ENCODE measurements around the gene WDR5.

The WDR5 gene

DNA sequence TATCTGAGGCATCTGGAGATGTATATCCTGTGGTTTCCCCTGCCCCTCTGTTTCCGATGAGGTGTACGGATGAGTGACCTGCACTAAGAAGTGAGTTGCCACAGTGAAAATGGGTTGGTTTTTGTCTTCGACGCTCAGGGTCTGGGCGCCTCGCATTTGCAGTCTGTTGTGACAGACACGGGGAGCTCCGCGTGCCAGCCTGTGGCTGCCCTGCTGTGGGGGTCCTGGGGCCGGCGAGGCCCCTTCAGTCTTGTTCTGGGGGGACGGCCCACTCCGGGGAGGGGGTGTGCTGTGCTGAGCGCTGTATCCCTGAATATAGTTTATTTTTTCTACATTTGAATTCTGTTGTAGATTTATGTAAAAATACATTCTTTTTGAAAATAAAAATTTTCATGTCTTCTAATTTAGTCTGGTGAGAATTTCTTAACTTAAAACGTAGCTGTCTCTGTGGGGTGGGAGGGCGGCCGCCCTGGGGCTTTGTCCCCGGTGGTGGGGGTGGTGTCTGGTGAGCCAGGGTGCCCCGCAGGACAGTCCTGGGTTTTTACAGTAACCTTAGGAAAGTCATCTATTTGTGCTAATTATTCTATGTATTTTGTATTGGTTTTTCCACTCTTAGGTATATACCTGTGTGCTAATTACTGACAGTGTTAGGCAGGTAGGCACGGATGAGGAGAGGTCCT lies 23.8 kb downstream of the WDR5 start:
- DNase-seq (ENCODE audit: low read depth), result no peak

DNA sequence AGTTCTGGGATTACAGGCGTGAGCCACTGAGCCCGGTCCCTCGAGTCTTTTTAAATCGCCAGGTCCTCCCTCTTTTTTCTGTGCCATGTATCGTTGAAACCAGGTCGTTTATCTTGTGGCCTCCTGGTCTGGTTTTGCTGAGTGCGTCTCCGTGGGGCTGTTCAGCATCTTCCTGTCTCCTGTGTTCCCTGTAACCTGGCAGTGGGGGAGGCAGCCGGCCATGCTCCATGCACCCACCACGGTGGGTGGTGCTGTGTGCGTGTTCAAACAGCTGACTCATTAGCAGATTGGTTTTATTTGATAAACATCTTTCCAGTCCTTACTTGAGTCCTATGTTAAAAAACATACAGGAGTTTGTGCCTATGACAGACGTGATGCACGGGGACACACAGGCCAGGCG lies 25.8 kb downstream of the WDR5 start:
- DNase-seq (ENCODE audit: low read depth), result no peak

DNA sequence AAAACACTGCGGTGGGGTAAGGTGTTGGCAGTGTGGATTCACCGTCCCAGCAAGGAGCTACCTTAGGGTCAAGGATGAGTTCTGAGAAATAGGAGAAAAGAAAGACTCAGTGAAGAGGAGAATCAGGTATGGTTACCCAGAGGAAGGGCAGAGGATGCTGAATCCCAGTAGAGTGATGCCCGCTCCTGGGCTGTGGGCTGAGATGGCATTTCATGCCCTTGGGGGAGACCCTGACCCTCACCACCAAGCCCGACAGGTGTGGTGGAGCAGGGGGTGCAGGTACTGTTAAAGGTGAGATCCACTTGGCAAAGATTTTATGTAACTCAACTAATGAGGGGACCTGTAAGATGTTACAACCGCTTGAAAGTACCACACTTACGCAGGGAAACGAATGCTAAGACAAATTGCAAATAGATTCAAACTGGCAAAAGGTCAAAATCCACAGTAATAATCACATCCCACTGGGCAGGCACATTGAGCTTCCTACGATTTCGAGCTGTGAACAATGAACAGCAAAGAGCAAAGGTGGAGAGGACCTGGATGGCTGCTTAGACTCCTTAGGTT lies 26.4 kb downstream of the WDR5 start:
- DNase-seq (ENCODE audit: low read depth), result no peak

DNA sequence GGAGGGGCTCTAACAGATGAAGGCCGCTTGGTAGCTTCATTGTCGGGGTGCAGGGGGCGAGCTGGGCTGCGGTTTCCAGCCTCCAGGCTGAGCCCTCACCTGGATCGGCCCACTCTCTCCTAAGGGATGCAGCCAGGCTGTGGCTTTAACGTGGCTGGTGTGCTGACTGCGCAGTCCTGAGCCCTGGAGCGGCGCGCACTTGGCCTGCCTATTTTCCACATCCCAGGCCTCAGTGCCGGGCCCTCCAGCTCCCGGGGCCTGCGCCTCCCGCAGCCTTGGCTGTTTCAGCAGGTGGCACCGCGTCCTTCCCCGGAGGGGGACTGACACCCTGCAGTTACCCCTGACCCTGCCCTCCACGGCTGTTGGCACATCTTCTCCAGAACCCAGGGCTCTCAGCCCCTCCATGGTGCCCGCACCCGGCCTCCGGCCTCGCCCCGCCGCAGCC lies 27.1 kb downstream of the WDR5 start:
- no peak for DNase-seq (ENCODE audit: low read depth)

DNA sequence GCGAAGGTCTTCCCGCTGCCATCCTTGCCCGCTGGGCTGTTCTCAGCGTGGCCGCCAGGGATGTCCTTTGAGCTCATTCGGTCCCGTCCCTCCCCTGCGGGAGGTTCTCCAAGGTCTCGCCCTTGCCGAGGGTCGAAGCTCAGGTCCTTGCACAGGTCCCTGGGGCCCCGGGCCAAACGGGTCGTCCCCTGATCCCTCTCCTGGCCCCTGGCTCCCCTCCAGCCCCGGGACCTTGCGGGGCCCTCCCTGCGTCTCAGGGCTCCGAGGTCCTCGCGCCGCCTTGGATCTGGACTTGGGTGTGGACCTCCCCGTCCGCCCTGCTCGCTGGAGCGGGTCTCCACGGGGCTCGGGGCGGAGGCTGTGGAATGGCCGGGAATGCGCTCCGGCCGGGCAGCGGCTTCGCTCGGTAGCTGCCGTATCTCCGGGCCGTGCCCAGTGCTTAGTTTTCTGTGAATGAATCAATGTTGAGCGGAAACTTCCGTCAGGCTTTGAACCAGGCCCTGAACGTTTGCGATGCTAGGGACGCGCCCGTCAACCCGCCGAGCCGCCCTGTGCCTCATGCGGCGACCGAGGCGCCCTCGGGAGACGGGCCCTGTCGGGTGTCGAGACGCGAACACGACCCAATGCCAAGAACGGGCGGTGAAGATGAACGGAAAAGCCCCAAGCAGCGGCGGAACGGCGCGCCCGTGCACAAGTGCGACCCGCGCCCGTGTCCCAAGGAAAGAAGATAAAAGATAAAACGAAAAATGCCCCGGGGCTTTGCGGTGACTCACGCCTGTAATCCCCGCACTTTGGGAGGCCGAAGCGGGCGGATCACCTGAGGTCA lies 27.7 kb downstream of the WDR5 start:
- DNase-seq (ENCODE audit: low read depth), result peak; percentile 34

DNA sequence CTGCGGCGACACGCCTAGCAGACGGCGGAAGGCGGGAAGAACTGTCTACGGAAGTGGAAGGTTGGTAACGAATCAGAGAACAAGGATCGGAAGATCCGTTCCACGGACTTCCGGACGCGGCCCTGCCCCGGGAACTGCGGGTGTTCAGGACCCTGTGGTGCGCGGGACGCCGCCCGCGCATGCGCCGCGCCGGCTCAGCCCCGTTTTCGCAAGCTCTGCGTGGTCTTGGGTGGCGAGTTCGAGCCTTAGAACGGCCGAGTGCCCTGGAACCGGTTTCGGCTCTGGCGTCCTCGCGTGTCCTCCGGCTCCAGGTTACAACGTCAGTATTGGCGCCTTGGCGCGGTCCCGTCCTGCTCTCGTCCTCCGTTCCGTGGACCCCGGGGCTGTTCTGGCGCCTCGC lies 29.0 kb downstream of the WDR5 start:
- no peak for DNase-seq (ENCODE audit: low read depth)

DNA sequence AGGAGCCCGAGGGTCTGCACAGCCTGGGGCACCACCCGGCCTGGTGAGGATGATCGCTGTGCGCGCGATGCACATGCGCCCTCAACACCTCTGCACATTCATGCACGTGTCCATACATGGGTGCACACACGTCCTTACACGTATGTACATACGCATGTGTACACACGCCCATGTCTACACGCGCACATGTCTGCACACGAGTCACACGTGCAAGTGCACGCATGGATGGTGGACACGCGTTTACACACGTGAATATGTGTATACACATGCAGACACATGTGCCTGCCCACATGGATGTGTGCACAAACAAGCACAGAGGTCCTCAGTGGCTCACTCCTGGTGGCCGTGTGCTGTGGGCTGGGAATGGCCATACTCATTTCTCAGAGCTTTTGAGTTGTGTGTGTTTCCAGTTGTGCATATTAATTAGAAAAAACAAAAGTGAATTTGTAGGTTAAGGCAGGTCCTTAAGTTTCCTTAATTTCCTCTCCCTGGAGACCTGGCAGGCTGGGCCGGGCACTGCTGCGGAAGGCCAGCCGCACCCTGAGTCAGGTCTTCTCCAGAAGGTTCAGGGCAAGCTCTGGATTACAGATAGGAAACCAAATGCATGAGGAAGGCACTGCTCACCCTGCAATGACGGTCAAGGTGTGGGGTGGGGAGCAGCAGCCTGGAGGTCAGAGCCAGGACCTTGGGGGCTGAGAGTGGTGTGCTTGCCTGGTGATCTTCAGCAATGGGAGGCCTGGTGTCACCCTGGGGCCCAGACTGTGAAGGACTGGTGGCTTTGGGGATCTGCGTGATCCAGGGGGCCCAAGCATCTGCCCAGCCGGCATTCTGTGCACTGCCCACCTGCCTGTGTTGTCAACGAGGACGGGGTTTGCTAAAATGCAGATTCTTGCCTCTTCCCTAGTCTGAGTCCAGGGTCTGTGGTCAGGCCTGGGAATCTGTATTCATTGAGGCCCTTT lies 29.8 kb downstream of the WDR5 start:
- no peak for DNase-seq (ENCODE audit: low read depth)

DNA sequence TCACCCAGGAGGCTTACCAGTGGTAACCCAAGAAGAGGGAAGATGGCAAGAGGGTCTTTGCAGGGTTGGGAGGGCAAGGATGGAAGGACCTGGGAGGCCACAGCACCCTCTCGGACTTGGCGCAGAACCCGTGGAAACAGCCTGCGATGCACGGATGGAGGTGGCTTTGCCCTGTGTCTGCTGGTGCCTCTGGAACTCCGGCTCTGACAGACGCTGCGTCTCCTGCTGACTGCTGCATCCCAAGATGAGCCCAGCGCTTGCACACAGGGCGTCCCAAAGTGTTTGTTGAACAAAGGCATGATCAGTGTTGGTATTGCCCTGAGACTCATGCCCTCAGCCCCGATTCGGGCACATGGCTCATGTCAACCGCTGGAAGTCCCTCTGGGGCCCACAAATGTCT lies 30.5 kb downstream of the WDR5 start:
- DNase-seq (ENCODE audit: low read depth), result no peak

DNA sequence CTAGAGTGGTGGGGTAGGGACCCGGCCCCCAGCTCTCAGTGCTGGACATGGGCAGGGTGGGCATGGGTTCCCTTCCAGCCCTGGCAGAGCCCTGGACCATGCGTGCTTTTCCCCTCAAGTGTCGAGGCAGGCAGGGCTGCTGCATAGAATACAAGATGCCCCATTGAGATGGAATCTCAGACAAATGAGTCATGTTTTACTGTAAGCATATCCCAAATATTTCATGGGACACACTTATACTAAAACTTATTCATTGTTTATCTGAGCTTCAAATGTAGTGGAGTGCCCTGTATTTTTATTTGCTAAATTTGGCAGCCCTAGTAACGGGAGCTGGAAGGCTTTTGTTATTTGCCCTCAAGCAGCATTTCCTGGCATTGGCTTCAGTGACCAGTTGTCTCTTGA lies 31.6 kb downstream of the WDR5 start:
- no peak for DNase-seq (ENCODE audit: low read depth)

DNA sequence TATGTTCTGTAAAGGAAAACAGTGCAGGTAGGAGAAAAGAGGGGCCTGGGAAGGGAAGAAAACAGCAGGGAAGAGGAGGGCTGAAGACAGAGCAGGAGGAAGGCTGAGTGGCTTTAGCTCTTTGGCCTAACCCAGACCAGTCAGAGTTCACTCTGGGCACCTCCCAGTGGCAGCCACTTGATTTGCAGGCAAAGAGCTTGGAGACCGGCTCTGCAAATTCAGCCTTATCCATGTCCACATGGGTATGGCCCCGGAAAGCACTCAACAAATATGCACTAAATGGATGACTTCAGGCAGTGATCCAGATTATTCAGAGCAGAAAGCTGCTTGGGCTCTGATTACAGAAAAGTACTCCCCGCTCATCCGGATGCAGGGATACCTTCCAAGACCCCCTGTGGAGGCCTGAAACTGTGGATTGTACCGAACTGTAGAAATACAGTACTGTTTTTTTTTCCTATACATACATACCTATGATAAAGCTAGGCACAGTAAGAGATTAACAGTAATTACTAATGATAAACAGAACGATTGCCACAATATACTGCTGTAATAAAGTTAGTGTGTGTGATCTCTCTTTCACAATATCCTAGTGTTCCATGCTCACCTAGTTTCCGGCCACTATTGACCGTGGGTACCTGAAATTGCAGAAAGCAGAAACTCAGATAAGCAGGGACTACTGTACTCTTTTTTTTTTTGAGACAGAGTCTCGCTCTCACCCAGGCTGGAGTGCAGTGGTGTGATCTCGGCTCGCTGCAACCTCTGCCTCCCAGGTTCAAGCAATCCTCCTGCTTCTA lies 33.1 kb downstream of the WDR5 start:
- DNase-seq (ENCODE audit: low read depth), result no peak

DNA sequence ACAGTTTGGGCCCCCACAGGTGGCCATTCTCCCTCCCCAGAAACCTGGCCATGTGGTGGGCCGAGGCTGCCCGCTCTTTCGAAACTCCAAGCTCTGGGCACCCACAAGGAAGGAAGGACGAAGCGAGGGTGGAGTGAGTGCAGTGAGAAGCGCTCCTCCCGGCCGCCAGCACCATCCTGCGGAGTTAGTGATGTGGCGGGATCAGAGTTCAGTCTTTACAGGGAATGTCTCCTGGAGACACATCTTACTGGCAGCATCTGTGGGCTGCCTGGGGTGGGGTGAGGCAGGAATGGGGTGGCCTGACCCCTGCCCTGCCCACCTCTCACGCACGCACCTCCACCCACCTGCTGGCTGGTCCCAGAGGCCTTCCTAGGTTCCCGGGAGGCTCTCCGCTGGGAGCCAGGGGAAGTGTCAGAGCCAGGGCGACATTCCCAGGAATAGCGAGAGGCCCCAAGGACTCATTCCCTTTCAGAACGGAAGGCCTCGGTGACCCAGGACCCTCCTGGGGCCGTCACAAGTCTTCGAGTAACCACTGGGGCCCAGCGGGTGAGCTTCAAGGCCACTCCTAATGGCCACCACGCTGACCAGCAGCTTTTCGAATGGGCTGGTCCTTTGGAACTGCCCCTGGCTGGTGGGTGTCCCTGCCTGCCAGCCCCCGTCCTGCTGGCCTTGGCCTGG lies 34.0 kb downstream of the WDR5 start:
- DNase-seq (ENCODE audit: low read depth), result no peak

DNA sequence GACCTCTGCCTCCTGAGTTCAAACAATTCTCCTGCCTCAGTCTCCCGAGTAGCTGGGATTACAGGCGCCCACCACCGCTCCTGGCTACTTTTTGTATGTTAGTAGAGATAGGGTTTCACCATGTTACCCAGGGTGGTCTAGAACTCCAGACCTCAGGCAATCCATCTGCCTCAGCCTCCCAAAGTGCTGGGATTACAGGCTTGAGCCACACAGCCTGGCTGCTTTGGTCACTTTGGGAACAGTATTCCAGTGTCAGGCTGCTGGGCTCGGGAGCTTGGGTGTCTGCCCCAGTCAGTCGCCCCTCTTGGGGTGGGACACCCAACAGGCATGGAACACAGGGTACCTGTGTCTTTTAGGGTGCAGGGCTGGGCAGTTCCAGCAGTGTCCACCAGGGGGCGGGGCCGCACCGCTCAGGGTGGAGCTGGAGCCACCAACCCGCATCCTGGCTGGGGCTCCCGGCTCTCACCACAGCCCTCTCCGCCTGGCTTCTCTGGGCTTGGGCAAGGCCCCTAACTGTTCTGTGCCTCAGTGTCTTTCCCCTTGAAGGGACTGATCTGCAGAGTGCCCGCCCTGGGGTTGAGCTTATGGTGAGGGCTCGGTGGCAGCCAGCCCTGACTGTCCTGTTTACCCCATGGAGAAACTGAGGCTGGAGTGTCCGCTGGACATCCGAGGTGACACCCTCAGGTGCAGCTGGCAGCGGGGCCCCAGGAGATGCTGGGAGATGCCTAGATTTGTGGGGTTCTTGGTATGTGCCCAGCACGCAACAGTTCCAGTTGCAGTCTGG lies 34.8 kb downstream of the WDR5 start:
- no peak for DNase-seq (ENCODE audit: low read depth)

DNA sequence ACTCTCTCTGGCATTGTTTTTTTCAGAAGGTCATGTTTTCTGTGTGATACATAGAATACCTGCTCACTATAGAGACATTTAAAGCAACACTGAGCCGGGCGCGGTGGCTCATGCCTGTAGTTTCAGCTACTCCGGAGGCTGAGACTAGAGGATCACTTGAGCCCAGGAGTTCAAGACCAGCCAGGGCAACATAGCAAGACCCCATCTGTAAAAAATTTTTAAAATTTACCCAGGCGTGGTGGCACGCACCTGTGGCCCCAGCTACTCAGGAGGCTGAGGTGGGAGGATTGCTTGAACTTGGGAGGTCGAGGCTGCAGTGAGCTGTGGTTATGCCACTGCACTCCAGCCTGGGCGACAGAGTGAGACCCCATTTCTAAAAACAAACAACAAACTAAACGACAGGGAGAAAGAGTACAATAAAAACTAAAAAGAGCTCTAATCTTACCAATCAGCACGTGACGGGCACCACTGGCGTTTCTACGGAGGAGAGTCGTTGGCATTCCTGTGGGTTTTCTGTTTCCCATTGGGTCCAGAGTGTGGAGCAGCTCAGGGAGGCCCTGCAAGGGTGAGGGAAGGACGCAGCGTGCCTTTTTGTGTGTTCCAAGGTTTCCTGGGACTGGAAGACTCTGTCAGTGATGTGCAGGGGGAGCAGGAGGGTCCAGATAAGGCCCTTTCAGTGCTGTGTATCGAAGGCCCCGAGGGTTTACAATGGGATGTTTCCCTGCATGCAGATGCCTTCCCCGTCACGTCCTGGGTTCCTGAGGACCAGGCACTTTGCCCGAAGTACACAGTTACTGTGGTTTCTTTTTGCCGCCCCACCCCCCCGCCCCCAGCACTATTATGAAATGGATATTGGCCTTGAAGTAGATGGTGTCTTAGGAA lies 35.7 kb downstream of the WDR5 start:
- no peak for DNase-seq (ENCODE audit: low read depth)

DNA sequence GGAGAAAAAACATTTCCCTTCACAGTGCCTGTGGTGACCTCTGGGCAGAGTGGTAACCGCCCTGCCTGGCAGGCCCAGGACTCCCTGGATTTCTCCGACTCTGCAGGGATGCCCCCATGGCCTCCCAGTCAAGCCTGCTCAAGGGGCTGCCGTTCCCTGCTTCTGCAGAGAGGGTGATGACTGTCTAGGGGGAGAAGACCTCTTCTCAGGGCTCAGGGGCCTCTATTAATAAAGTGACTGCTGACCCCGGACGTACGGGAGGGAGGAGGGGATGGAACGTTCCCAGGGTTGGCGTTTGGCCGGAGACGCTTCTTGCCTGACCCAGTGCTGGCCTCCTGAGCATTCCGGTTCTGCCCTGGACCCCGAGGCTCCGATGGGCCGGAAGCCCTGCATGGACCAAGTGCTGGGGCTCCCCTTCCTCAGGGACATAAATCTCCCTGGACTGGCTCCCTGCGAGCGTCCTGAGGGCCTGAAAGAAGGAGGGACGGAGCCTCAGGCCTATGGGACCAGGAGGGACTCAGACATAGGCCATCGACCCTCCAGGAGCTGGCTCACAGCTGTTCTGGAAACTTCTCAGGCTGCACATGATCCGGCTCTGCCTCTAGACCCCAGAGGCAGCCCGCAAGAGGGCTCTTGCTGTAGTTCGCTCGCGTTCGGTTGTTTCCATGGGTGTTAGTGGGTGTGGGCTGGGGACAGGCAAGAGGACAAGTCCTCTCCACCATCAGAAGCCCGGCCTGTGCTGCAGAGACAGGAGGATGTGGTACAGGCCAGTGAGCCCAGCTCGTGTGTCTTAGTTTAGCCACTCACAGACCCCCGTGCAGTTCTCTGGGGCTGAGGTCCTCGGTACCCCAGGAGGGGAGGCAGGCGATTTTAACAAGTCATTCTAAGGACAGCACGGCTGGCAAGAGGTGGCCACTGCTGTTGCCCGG lies 36.6 kb downstream of the WDR5 start:
- no peak for DNase-seq (ENCODE audit: low read depth)

DNA sequence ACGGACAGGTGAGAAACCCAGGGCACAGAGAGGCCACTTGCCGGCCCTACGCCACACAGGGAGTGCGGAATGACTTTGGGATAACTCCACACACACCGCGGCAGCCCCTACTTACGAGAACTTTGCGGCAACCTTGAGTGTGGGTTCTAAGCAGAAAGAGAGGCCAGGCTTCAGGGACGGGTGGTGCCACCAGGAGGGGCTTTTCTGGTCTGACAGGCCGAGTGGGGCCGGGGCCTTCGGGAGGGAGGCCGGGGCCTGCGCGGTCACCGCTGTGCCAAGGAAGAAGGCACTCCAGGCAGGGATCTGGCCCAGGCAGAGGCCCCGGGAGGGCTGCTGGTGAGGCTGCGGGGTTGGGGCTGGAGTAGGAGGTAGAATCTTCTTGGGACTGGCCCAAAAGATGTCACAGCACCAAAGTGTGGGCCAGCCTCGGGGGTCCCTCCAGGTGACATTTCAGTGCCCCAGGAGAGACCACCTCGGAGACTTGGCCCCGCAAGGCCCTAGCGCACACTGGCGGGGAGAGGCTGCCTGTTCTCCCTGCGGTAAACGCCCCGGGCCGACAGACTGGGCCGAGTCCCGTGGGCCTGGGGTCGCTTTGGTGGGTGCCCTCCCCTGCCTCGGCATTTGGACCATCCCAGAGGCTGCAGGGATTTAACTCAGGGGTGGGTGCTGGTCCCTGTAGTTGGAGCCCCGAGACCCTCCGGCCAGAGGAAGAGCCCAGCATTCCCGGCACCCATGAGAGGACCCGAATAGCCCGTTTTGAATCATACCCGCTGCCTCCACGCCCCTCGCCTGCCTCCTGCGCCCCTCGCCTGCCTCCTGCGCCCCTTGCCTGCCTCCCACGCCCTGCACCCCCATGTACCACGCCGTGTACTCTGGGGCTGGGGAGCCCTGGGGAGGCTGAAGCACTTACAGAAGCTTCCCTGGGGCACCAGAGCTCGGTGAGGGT lies 37.5 kb downstream of the WDR5 start:
- DNase-seq (ENCODE audit: low read depth), result no peak

DNA sequence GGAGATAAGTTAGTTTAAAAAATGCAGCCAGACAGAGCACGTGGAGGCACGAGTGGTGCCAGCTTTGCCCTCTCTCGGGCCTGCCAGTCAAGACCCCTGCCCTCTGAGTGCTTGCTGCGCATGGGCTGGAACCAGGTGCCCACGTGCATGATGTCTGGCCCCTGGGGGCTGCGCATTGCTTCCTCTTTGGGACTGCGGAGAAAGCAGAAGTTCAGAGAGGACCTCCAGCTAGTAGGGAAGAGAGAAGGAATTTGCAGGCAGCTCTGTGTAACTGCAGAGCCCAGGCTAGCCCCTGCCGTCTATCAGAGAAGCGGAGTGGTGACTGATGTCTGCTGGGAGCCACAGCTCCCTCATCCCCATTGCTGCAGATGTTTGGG lies 38.2 kb downstream of the WDR5 start:
- DNase-seq (ENCODE audit: low read depth), result no peak

All from activated gamma-delta T cell treated with anti-CD3 and anti-CD28 coated beads, Interleukin-2, amount 50 U/mL, for 16 hours (primary cell).